H1 (cell line): ENCODE data around the gene LIN37. TPM values are rescaled to one million over a fixed set of nuclear protein-coding genes. Genes with fewer than 3 reads are reported as not detected.

Source experiments
- CTCF ChIA-PET: fragments of 300-600 bp; sonication (Branson Sonifier 250); formaldehyde crosslinking; loops from one replicate; lab custom pipeline; 2021; ENCODE audit not compliant: partially characterized antibody; lab: Charles Lee
- POLR2A ChIA-PET: fragments of 300-600 bp; sonication (Branson Sonifier 250); formaldehyde crosslinking; loops from one replicate; lab custom pipeline; 2021; ENCODE audit warnings: inconsistent platforms; ENCODE audit not compliant: partially characterized antibody; lab: Charles Lee
- DNase-seq, 2 experiments: peaks; one replicate each; pipeline versions ENCODE4 v3.0.0 to v3.0.0-alpha.2; 2010 to 2022; ENCODE audit warnings: low spot score in 2 of 2, low read depth in 1 of 2, mixed read lengths in 1 of 2
- FAIRE-seq: peaks from 2 replicates; lab custom pipeline; 2011; peaks lifted over from hg19 to GRCh38; lab: Jason Lieb, UNC
- H2AFZ ChIP-seq: 2 replicates; pipeline ENCODE4 v1.8.1; 2012; ENCODE audit warnings: low read length, inconsistent platforms
- H2AK5ac ChIP-seq: 2 replicates; pipeline ENCODE4 v1.6.1; 2013; ENCODE audit warnings: low read depth, low read length
- H2BK120ac ChIP-seq: replicated peaks from 2 replicates; pipeline ENCODE3; 2013; ENCODE audit warnings: low read depth, low read length, inconsistent platforms
- H2BK12ac ChIP-seq: 2 replicates; pipeline ENCODE4 v1.6.1; 2013; ENCODE audit warnings: low read depth, low read length
- H2BK15ac ChIP-seq: 2 replicates; pipeline ENCODE4 v1.6.1; 2013; ENCODE audit warnings: low read length
- H2BK20ac ChIP-seq: 2 replicates; pipeline ENCODE4 v1.6.1; 2013; ENCODE audit warnings: low read length
- H2BK5ac ChIP-seq: 2 replicates; pipeline ENCODE4 v1.6.1; 2013; ENCODE audit warnings: low read depth, low read length
- H3K14ac ChIP-seq: 2 replicates; pipeline ENCODE4 v1.6.1; 2013; ENCODE audit warnings: inconsistent platforms; ENCODE audit not compliant: insufficient read length
- H3K18ac ChIP-seq: 2 replicates; pipeline ENCODE4 v1.6.1; 2013; ENCODE audit warnings: low read length; ENCODE audit errors: extremely low read depth
- H3K23ac ChIP-seq: 2 replicates; pipeline ENCODE4 v1.6.1; 2013; ENCODE audit warnings: inconsistent platforms; ENCODE audit not compliant: insufficient read length
- H3K23me2 ChIP-seq: 2 replicates; pipeline ENCODE4 v1.6.1; 2013; ENCODE audit warnings: low read depth, low read length
- H3K27ac ChIP-seq: 2 replicates; pipeline ENCODE4 v1.6.1; 2011; ENCODE audit warnings: low read depth, low read length, inconsistent platforms
- H3K27me3 ChIP-seq, 4 experiments: replicated peaks in 1 of 4; 1 replicate in 1 of 4; 2 replicates in 3 of 4; pipeline versions ENCODE4 v1.6.1 to v1.8.1; 2011 to 2013; ENCODE audit warnings: low read length in 3 of 4, mild to moderate bottlenecking in 3 of 4, inconsistent platforms in 2 of 4, mixed read lengths in 2 of 4, moderate library complexity in 1 of 4; ENCODE audit not compliant: control insufficient read depth in 3 of 4, insufficient read depth in 3 of 4; ENCODE audit errors: extremely low read depth in 1 of 4
- H3K36me3 ChIP-seq, 4 experiments: 2 replicates each; pipeline versions ENCODE4 v1.6.1 to v1.8.1; 2011 to 2013; ENCODE audit warnings: mild to moderate bottlenecking in 4 of 4, low read length in 3 of 4, moderate library complexity in 2 of 4, control low read depth in 1 of 4, inconsistent platforms in 1 of 4; ENCODE audit not compliant: insufficient read depth in 4 of 4, control insufficient read depth in 2 of 4
- H3K4ac ChIP-seq: replicated peaks from 2 replicates; pipeline ENCODE3; 2013; ENCODE audit warnings: low read length, low read depth, mixed read lengths, inconsistent platforms; ENCODE audit not compliant: insufficient read length
- H3K4me1 ChIP-seq, 4 experiments: replicated peaks in 1 of 4; 1 replicate in 1 of 4; 2 replicates in 3 of 4; pipeline versions ENCODE4 v1.6.1 to v1.8.1; 2011 to 2013; ENCODE audit warnings: low read length in 3 of 4, inconsistent platforms in 2 of 4, mixed read lengths in 1 of 4; ENCODE audit not compliant: insufficient read depth in 4 of 4, control insufficient read depth in 3 of 4
- H3K4me2 ChIP-seq, 2 experiments: 2 replicates each; pipeline versions ENCODE4 v1.6.1 to v1.8.1; 2011 to 2013; ENCODE audit warnings: low read depth in 2 of 2, low read length in 2 of 2, control low read depth in 1 of 2, inconsistent platforms in 1 of 2, mild to moderate bottlenecking in 1 of 2; ENCODE audit not compliant: insufficient read depth in 1 of 2
- H3K4me3 ChIP-seq, 4 experiments: fragments of 200-600, 300-600 bp in 1 of 4; sonication (generic), shearing (Covaris generic), sonication (Bioruptor Twin) in 1 of 4; 2 replicates each; pipeline versions ENCODE4 v1.5.1 to v1.8.1; 2011 to 2016; ENCODE audit warnings: low read length in 4 of 4, low read depth in 3 of 4, control low read depth in 2 of 4, inconsistent platforms in 2 of 4, mild to moderate bottlenecking in 2 of 4, mixed read lengths in 1 of 4, moderate library complexity in 1 of 4; ENCODE audit not compliant: insufficient read depth in 2 of 4; ENCODE audit errors: extremely low read depth in 1 of 4
- H3K56ac ChIP-seq: replicated peaks from 2 replicates; pipeline ENCODE3; 2013; ENCODE audit warnings: low read depth, mild to moderate bottlenecking, mixed read lengths, low read length, inconsistent platforms; ENCODE audit not compliant: insufficient read length
- H3K79me1 ChIP-seq: 2 replicates; pipeline ENCODE4 v1.6.1; 2013; ENCODE audit warnings: low read depth, low read length, control low read depth
- H3K79me2 ChIP-seq, 2 experiments: 2 replicates each; pipeline versions ENCODE4 v1.6.1 to v1.8.1; 2012 to 2013; ENCODE audit warnings: low read length in 2 of 2, mild to moderate bottlenecking in 2 of 2, inconsistent platforms in 1 of 2; ENCODE audit not compliant: insufficient read depth in 2 of 2, control insufficient read depth in 1 of 2
- H3K9ac ChIP-seq, 4 experiments: replicated peaks in 1 of 4; 1 replicate in 1 of 4; 2 replicates in 3 of 4; pipeline versions ENCODE4 v1.6.1 to v1.8.1; 2011 to 2013; ENCODE audit warnings: low read depth in 3 of 4, low read length in 3 of 4, control low read depth in 2 of 4, mild to moderate bottlenecking in 2 of 4, moderate library complexity in 2 of 4, inconsistent platforms in 1 of 4; ENCODE audit errors: extremely low read depth in 1 of 4
- H3K9me3 ChIP-seq, 2 experiments: 2 replicates each; pipeline versions ENCODE4 v1.6.1 to v1.8.1; 2012 to 2013; ENCODE audit warnings: mild to moderate bottlenecking in 2 of 2, moderate library complexity in 2 of 2, control low read depth in 1 of 2, inconsistent platforms in 1 of 2, low read depth in 1 of 2, low read length in 1 of 2, mixed read lengths in 1 of 2; ENCODE audit not compliant: insufficient read depth in 2 of 2
- H4K20me1 ChIP-seq, 2 experiments: replicated peaks in 1 of 2; 2 replicates each; pipeline versions ENCODE3 to v1.8.1; 2011 to 2013; ENCODE audit warnings: inconsistent platforms in 2 of 2, low read length in 2 of 2, mild to moderate bottlenecking in 1 of 2; ENCODE audit not compliant: insufficient read depth in 2 of 2, control insufficient read depth in 1 of 2
- H4K5ac ChIP-seq: 2 replicates; pipeline ENCODE4 v1.6.1; 2013; ENCODE audit warnings: low read length, low read depth, mixed read lengths, inconsistent platforms; ENCODE audit not compliant: insufficient read length
- H4K8ac ChIP-seq: 2 replicates; pipeline ENCODE4 v1.8.0; 2013; ENCODE audit warnings: mild to moderate bottlenecking, moderate library complexity, low read length, inconsistent platforms; ENCODE audit not compliant: insufficient read depth; ENCODE audit errors: extremely low read depth
- H4K91ac ChIP-seq: replicated peaks from 2 replicates; pipeline ENCODE3; 2013; ENCODE audit warnings: low read length, mixed read lengths, inconsistent platforms; ENCODE audit not compliant: insufficient read length
- CBX8 ChIP-seq: fragments of 300-800, 300-1000 bp; sonication (generic); IDR thresholded peaks from 2 replicates; pipeline ENCODE4 v1.7.1; 2016; ENCODE audit warnings: low read depth, low read length, borderline replicate concordance
- GABPA ChIP-seq: IDR thresholded peaks from 2 replicates; pipeline ENCODE4 v1.6.1; 2011; ENCODE audit warnings: mild to moderate bottlenecking, low read length, moderate library complexity, borderline replicate concordance; ENCODE audit not compliant: insufficient read depth
- HDAC2 ChIP-seq, 2 experiments: fragments of 300-600 bp in 1 of 2; sonication (generic) in 1 of 2; IDR thresholded peaks; 2 replicates each; pipeline ENCODE4 v1.6.1; 2011 to 2012; ENCODE audit warnings: low read depth in 2 of 2, low read length in 2 of 2, mild to moderate bottlenecking in 2 of 2, moderate library complexity in 2 of 2, borderline replicate concordance in 1 of 2, inconsistent platforms in 1 of 2
- KDM4A ChIP-seq: IDR thresholded peaks from one replicate; pipeline ENCODE4 v1.7.1; 2012; ENCODE audit warnings: low read depth, mild to moderate bottlenecking, moderate library complexity, low read length, inconsistent platforms; ENCODE audit not compliant: severe bottlenecking
- MAFK ChIP-seq: IDR thresholded peaks from 2 replicates; pipeline ENCODE4 v1.6.1; 2012; ENCODE audit warnings: low read depth, mild to moderate bottlenecking, improper control_type of control experiment, low read length
- RFX5 ChIP-seq: IDR thresholded peaks from 2 replicates; pipeline ENCODE4 v1.6.1; 2011; ENCODE audit warnings: low read depth, low read length, improper control_type of control experiment, borderline replicate concordance
- SAP30 ChIP-seq: fragments of 300-600 bp; sonication (generic); IDR thresholded peaks from 2 replicates; pipeline ENCODE4 v1.7.1; 2012; ENCODE audit warnings: low read length, moderate library complexity, mild to moderate bottlenecking, inconsistent platforms; ENCODE audit not compliant: insufficient read depth, insufficient replicate concordance
- SIX5 ChIP-seq: IDR thresholded peaks from 2 replicates; pipeline ENCODE4 v1.6.1; 2011; ENCODE audit warnings: mild to moderate bottlenecking, low read depth, low read length
- SRF ChIP-seq: IDR thresholded peaks from 2 replicates; pipeline ENCODE4 v1.6.1; 2011; ENCODE audit warnings: mild to moderate bottlenecking, low read depth, low read length, moderate library complexity
- WGBS, 2 experiments: shearing (Covaris generic) in 1 of 2; methylation state at CpG; one replicate each; pipeline versions ENCODE4 v1.1.6 to v1.1.7; 2013 to 2015; ENCODE audit warnings: low lambda C conversion rate in 2 of 2, mixed read lengths in 2 of 2, inconsistent platforms in 1 of 2, low coverage in 1 of 2, missing lambda C conversion rate in 1 of 2; ENCODE audit not compliant: insufficient replicate concordance in 2 of 2, insufficient coverage in 1 of 2, insufficient read length in 1 of 2; ENCODE audit errors: extremely low coverage in 1 of 2, missing lambda C conversion rate in 1 of 2; 5-methylcytosine and 5-hydroxymethylcytosine counted together
- polyA plus RNA-seq, 7 experiments: library from polyadenylated mRNA; depleted of rRNA in 3 of 7; stranded (reverse) in 5 of 7; unstranded in 2 of 7; fragments of >200 nt in 5 of 7; fragments of 200-250 nt in 2 of 7; gene quantifications; 1 replicate in 5 of 7; 2 replicates in 1 of 7; 4 replicates in 1 of 7; pipeline versions ENCODE4 v1.2.1 to v1.2.3, GENCODE V29; 2011 to 2013; ENCODE audit warnings: missing spikeins in 2 of 7, mixed read lengths in 2 of 7
- total RNA-seq: library from RNA; stranded (reverse); fragmentation: NEBNext Ultra II Directional; extraction: Animal tissue kit (Norgen Biotek cat#: 25700); gene quantifications from 2 replicates; pipeline ENCODE4 v1.2.1, GENCODE V29; 2021
- TF ChIP-seq, protein P1 (sequence below), 3 experiments: IDR thresholded peaks; 1 replicate in 2 of 3; 2 replicates in 1 of 3; pipeline versions ENCODE4 v1.5.1 to v1.6.1; 2011; ENCODE audit warnings: low read length in 3 of 3, mild to moderate bottlenecking in 3 of 3, inconsistent platforms in 2 of 3, low read depth in 1 of 3, moderate library complexity in 1 of 3; ENCODE audit not compliant: insufficient read depth in 1 of 3; ENCODE audit errors: control extremely low read depth in 1 of 3

The LIN37 gene
- total and polyA plus RNA-seq, 2 of the 8 experiments (the other 6 are each of a cell fraction or from before 2014, with no cell fraction given): 3.8 to 9.8 TPM

DNA sequence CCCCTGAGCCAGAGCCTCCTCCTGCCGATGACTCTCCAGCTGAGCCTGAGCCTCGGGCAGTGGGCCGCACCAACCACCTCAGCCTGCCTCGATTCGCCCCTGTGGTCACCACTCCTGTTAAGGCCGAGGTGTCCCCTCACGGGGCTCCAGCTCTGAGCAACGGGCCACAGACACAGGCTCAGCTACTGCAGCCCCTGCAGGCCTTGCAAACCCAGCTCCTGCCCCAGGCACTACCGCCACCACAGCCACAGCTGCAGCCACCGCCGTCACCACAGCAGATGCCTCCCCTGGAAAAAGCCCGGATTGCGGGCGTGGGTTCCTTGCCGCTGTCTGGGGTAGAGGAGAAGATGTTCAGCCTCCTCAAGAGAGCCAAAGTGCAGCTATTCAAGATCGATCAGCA lies 27.0 kb upstream of the LIN37 start:
- H3K9ac ChIP-seq: no peak overlapping the region
- H3K23ac ChIP-seq: no peak overlapping the region
- no peak overlapping the region for H3K4me3 ChIP-seq
- WGBS, 2 experiments: 97% methylated on average over 16 of the region's 16 CpGs; no CpG with 5 or more reads in 1 of the 2 experiments
- no peak overlapping the region for H2BK15ac ChIP-seq
- peaks cover 0 to 20% of the 10 kb centered on the region in 2 experiments; a peak in 2 of 4 replicates for H3K79me2 ChIP-seq
- H3K27ac ChIP-seq: no peak overlapping the region
- peaks cover 8% of the 10 kb centered on the region for H3K79me1 ChIP-seq
- peaks cover 28 to 54% (median 40%) of the 10 kb centered on the region in 4 experiments for H3K36me3 ChIP-seq
- no peak overlapping the region for H4K91ac ChIP-seq
- H4K5ac ChIP-seq: no peak overlapping the region
- no peak overlapping the region for H3K18ac ChIP-seq
- H2AK5ac ChIP-seq: no peak overlapping the region
- no peak overlapping the region for H3K4ac ChIP-seq
- peaks cover 7 to 9% of the 10 kb centered on the region in 2 experiments for H4K20me1 ChIP-seq
- ChIA-PET POLR2A (interaction anchor here (5.0 kb wide), 1 partner anchor 16 kb away, joined by 54 read pairs; no protein-coding TSS in a partner anchor), CTCF (interaction anchor here (1.2 to 11.8 kb wide), 2 partner anchors 17 to 149 kb away, joined by 3 to 80 read pairs; partner anchors contain the start of gene IGFLR1)
- no peak overlapping the region for H2BK12ac ChIP-seq
- no peaks in the 10 kb centered on the region for H3K9me3 ChIP-seq
- no peak overlapping the region for H3K4me2 ChIP-seq
- no peak for DNase-seq
- H2BK5ac ChIP-seq: no peak overlapping the region
- H3K14ac ChIP-seq: no peak overlapping the region
- H3K23me2 ChIP-seq: peaks cover 5% of the 10 kb centered on the region; the same call in 1 of the 2 replicates
- H3K27me3 ChIP-seq: no peaks in the 10 kb centered on the region
- H2BK120ac ChIP-seq: no peak overlapping the region
- no peak overlapping the region for H2AFZ ChIP-seq
- H4K8ac ChIP-seq: no peak overlapping the region
- no peak overlapping the region for H3K56ac ChIP-seq
- H2BK20ac ChIP-seq: no peak overlapping the region
- H3K4me1 ChIP-seq: peaks cover 0 to 5% (median under 1%) of the 10 kb centered on the region in 4 experiments; a peak in 4 of 7 replicates
- FAIRE-seq: no peak
- TF ChIP-seq MAFK (no peak), SAP30 (no peak), RFX5 (no peak), CBX8 (no peak), KDM4A (no peak), SIX5 (no peak), HDAC2 (IDR thresholded peaks at IDR 0.05; ENCODE audit: borderline replicate concordance in 1 of 2, low read depth in 2 of 2, low read length in 2 of 2) (no peak), SRF (no peak), GABPA (no peak)
- TF ChIP-seq, protein P1, sequence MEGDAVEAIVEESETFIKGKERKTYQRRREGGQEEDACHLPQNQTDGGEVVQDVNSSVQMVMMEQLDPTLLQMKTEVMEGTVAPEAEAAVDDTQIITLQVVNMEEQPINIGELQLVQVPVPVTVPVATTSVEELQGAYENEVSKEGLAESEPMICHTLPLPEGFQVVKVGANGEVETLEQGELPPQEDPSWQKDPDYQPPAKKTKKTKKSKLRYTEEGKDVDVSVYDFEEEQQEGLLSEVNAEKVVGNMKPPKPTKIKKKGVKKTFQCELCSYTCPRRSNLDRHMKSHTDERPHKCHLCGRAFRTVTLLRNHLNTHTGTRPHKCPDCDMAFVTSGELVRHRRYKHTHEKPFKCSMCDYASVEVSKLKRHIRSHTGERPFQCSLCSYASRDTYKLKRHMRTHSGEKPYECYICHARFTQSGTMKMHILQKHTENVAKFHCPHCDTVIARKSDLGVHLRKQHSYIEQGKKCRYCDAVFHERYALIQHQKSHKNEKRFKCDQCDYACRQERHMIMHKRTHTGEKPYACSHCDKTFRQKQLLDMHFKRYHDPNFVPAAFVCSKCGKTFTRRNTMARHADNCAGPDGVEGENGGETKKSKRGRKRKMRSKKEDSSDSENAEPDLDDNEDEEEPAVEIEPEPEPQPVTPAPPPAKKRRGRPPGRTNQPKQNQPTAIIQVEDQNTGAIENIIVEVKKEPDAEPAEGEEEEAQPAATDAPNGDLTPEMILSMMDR (IDR thresholded peaks at IDR 0.05; ENCODE audit: control extremely low read depth in 1 of 3, insufficient read depth in 1 of 3, low read depth in 1 of 3, low read length in 3 of 3): no peak
